ENCODE measurements around the gene PLCD1.

DNA sequence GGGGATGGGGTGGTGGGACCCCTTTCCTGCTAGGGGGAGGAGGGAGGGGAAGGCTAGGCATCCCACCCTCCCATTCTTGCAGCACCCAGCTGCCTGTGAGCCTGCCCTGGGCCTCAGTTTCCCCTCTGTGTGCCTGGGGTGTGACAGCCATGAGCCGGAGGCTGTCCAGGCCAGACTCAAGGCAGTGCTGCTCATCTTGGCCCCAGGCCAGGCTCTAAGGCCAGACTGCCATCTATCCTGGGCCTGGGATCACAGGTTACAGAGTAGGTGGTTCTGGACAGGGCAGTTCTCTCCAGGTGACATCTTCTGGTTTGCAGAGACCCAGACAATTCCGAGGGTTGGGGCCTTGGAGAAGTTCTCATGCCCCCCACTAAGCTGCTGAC is 42.1 kb downstream of the PLCD1 start:
- TF ChIP-seq, protein P1, sequence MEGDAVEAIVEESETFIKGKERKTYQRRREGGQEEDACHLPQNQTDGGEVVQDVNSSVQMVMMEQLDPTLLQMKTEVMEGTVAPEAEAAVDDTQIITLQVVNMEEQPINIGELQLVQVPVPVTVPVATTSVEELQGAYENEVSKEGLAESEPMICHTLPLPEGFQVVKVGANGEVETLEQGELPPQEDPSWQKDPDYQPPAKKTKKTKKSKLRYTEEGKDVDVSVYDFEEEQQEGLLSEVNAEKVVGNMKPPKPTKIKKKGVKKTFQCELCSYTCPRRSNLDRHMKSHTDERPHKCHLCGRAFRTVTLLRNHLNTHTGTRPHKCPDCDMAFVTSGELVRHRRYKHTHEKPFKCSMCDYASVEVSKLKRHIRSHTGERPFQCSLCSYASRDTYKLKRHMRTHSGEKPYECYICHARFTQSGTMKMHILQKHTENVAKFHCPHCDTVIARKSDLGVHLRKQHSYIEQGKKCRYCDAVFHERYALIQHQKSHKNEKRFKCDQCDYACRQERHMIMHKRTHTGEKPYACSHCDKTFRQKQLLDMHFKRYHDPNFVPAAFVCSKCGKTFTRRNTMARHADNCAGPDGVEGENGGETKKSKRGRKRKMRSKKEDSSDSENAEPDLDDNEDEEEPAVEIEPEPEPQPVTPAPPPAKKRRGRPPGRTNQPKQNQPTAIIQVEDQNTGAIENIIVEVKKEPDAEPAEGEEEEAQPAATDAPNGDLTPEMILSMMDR (IDR thresholded peaks at IDR 0.05; ENCODE audit: low read depth, low read length) = no peak
- TF ChIP-seq EZH2phosphoT487 (IDR thresholded peaks at IDR 0.05; ENCODE audit: low read depth) = no peak

All from OCI-LY3 (cell line).